GM18907 (cell line): ENCODE measurements around the gene TJAP1.

ENCODE experiments used
- ATAC-seq: cut with Tn5 transposase; IDR thresholded peaks from one replicate; pipeline ENCODE4 v1.9.1; 2021; ENCODE audit warnings: mild to moderate bottlenecking, moderate library complexity; ENCODE audit not compliant: unreplicated experiment

Gene TJAP1

GRCh38 chr6:43477235-43478007 lies at the start of gene TJAP1:
TJAP1 (plus strand) TSS chr6:43477570; CDS start chr6:43499002, 21,432 bp downstream.
- ATAC-seq = peak; percentile 90

- ATAC-seq = no peak
These were observed 49.2 kb upstream of the TJAP1 start for GRCh38 chr6:43428112-43428570.

- ATAC-seq = no peak
These were observed 48.5 kb upstream of the TJAP1 start for GRCh38 chr6:43428874-43429273.

- ATAC-seq = no peak
These were observed 45.1 kb upstream of the TJAP1 start for GRCh38 chr6:43432009-43432945.

- no peak for ATAC-seq
These were observed 44.2 kb upstream of the TJAP1 start for GRCh38 chr6:43433148-43433547.

GRCh38 chr6:43434001-43434840 lies 43.1 kb upstream of the TJAP1 start:
- no peak for ATAC-seq

GRCh38 chr6:43434943-43435342 lies 42.4 kb upstream of the TJAP1 start:
- no peak for ATAC-seq

- ATAC-seq = no peak
These were observed 41.5 kb upstream of the TJAP1 start for GRCh38 chr6:43435682-43436437.

GRCh38 chr6:43436577-43437282 lies 40.6 kb upstream of the TJAP1 start:
- ATAC-seq = no peak

- ATAC-seq = no peak
These were observed 39.7 kb upstream of the TJAP1 start for GRCh38 chr6:43437700-43438099.

- ATAC-seq = no peak
These were observed 34.4 kb upstream of the TJAP1 start for GRCh38 chr6:43442935-43443334.

- no peak for ATAC-seq
These were observed 33.3 kb upstream of the TJAP1 start for GRCh38 chr6:43444036-43444435.

GRCh38 chr6:43444582-43444981 lies 32.8 kb upstream of the TJAP1 start:
- no peak for ATAC-seq

GRCh38 chr6:43445576-43445975 lies 31.8 kb upstream of the TJAP1 start:
- ATAC-seq = no peak

- no peak for ATAC-seq
These were observed 29.8 kb upstream of the TJAP1 start for GRCh38 chr6:43447604-43448003.

- ATAC-seq = no peak
These were observed 28.5 kb upstream of the TJAP1 start for GRCh38 chr6:43448916-43449315.

- ATAC-seq = no peak
These were observed 26.7 kb upstream of the TJAP1 start for GRCh38 chr6:43450699-43451131.

- ATAC-seq = no peak
These were observed 26.0 kb upstream of the TJAP1 start for GRCh38 chr6:43451348-43451747.

- ATAC-seq = no peak
These were observed 25.4 kb upstream of the TJAP1 start for GRCh38 chr6:43451939-43452338.
